A549 (cell line): Measurements from ENCODE around the gene ALDH3B1. TPM values are rescaled to one million over a fixed set of nuclear protein-coding genes. Genes with fewer than 3 reads are reported as not detected.
A peak's percentile ranks its signal among the peaks of the same experiment; 100 is the strongest.

ENCODE experiments used
- ATAC-seq, 2 experiments: fragments of 200-7000 bp in 1 of 2; fragments of >200 bp in 1 of 2; cut with Nextera tagmentation in 1 of 2; cut with Tn5 transposase in 1 of 2; 3 replicates each; pipeline versions ENCODE4 v1.8.0 to v1.9.1; 2018 to 2020; ENCODE audit warnings: mild to moderate bottlenecking in 1 of 2, moderate library complexity in 1 of 2
- CTCF ChIA-PET: fragments of 300-600 bp; sonication (Branson Sonifier 250); formaldehyde crosslinking; extraction: SDS; loops from one replicate; lab custom pipeline; 2021; ENCODE audit warnings: antibody characterized with exemption, inconsistent platforms; lab: Yijun Ruan, JAX
- POLR2A ChIA-PET: fragments of 350-600 bp; formaldehyde crosslinking; extraction: SDS; loops from one replicate; lab custom pipeline; 2021; ENCODE audit warnings: antibody characterized with exemption, inconsistent platforms; lab: Yijun Ruan, JAX
- DNase-seq, 2 experiments: peaks; one replicate each; pipeline versions ENCODE4 v3.0.0 to v3.0.0-alpha.2; 2011 to 2016; ENCODE audit warnings: low read depth in 1 of 2, low spot score in 1 of 2
- FAIRE-seq: peaks from 2 replicates; lab custom pipeline; 2011; peaks lifted over from hg19 to GRCh38; lab: Jason Lieb, UNC
- H3K27ac ChIP-seq, 2 experiments: fragments of >200 bp; sonication (Bioruptor Twin); formaldehyde crosslinking; 3 replicates each; pipeline ENCODE4 v1.5.1; 2016 to 2017
- H3K4me1 ChIP-seq: fragments of >200 bp; sonication (Bioruptor Twin); formaldehyde crosslinking; 3 replicates; pipeline ENCODE4 v1.6.1; 2016
- H3K4me2 ChIP-seq: fragments of >200 bp; sonication (Bioruptor Twin); formaldehyde crosslinking; 3 replicates; pipeline ENCODE4 v1.6.1; 2016
- H3K4me3 ChIP-seq: fragments of >200 bp; sonication (Bioruptor Twin); formaldehyde crosslinking; 3 replicates; pipeline ENCODE4 v1.5.1; 2016
- H3K9me3 ChIP-seq: fragments of >200 bp; sonication (Bioruptor Twin); formaldehyde crosslinking; 3 replicates; pipeline ENCODE4 v1.6.1; 2016
- CHD2 ChIP-seq: fragments of 150-350 bp; IDR thresholded peaks from 2 replicates; pipeline ENCODE4 v1.6.1; 2014; ENCODE audit warnings: low read length; ENCODE audit not compliant: partially characterized antibody
- EHF ChIP-seq: fragments of 250-450 bp; sonication (Bioruptor Pico); IDR thresholded peaks from 2 replicates; pipeline ENCODE4 v1.5.0; 2020; ENCODE audit warnings: mild to moderate bottlenecking
- EP300 ChIP-seq, 2 experiments: fragments of >200 bp; sonication (Bioruptor Twin); formaldehyde crosslinking; IDR thresholded peaks; 2 replicates in 1 of 2; 3 replicates in 1 of 2; pipeline ENCODE4 v1.6.1; 2016 to 2017
- ESRRA ChIP-seq: fragments of 150-350 bp; IDR thresholded peaks from 2 replicates; pipeline ENCODE4 v1.6.1; 2014; ENCODE audit warnings: mild to moderate bottlenecking, low read length, borderline replicate concordance
- FOSB ChIP-seq: fragments of 250-450 bp; sonication (Bioruptor Pico); IDR thresholded peaks from 2 replicates; pipeline ENCODE4 v1.5.0; 2020; ENCODE audit warnings: mild to moderate bottlenecking, moderate library complexity
- GATA3 ChIP-seq: IDR thresholded peaks from 2 replicates; pipeline ENCODE4 v1.6.1; 2012; ENCODE audit warnings: borderline replicate concordance
- HDAC2 ChIP-seq: fragments of 200-600 bp; sonication (generic); IDR thresholded peaks from 2 replicates; pipeline ENCODE4 v1.6.1; 2016
- HES2 ChIP-seq: fragments of >200 bp; sonication (Bioruptor Twin); formaldehyde crosslinking; IDR thresholded peaks from 2 replicates; pipeline ENCODE4 v1.6.1; 2016
- HEYL ChIP-seq: fragments of 250-450 bp; sonication (Bioruptor Pico); IDR thresholded peaks from 2 replicates; pipeline ENCODE4 v1.8.0; 2021; ENCODE audit warnings: mild to moderate bottlenecking, moderate library complexity
- HOXA7 ChIP-seq: fragments of 250-450 bp; sonication (Bioruptor Pico); IDR thresholded peaks from 2 replicates; pipeline ENCODE4 v1.5.0; 2020; ENCODE audit warnings: mild to moderate bottlenecking, moderate library complexity
- HOXB13 ChIP-seq: fragments of 250-450 bp; sonication (Bioruptor Pico); IDR thresholded peaks from 2 replicates; pipeline ENCODE4 v1.5.0; 2020; ENCODE audit warnings: low read depth, mild to moderate bottlenecking, moderate library complexity
- HOXB5 ChIP-seq: fragments of 250-450 bp; sonication (Bioruptor Pico); IDR thresholded peaks from 2 replicates; pipeline ENCODE4 v1.5.0; 2020; ENCODE audit warnings: mild to moderate bottlenecking, moderate library complexity
- JUN ChIP-seq, 2 experiments: fragments of >200 bp; sonication (Bioruptor Twin); formaldehyde crosslinking; IDR thresholded peaks; 2 replicates in 1 of 2; 3 replicates in 1 of 2; pipeline ENCODE4 v1.6.1; 2016 to 2017
- KDM1A ChIP-seq: fragments of 200-600 bp; sonication (generic); IDR thresholded peaks from 2 replicates; pipeline ENCODE4 v1.6.1; 2016; ENCODE audit warnings: low read depth, mild to moderate bottlenecking
- KDM5A ChIP-seq: fragments of 200-600 bp; sonication (generic); IDR thresholded peaks from 2 replicates; pipeline ENCODE4 v1.6.1; 2016; ENCODE audit warnings: antibody characterized with exemption, mild to moderate bottlenecking
- MAFK ChIP-seq: fragments of 450-650 bp; IDR thresholded peaks from 2 replicates; pipeline ENCODE4 v1.6.1; 2014; ENCODE audit not compliant: partially characterized antibody
- NFE2L2 ChIP-seq: fragments of 150-350 bp; conservative IDR thresholded peaks from 2 replicates; pipeline ENCODE4 v1.6.1; 2014; ENCODE audit warnings: low read length
- NPAS2 ChIP-seq: fragments of 250-450 bp; sonication (Bioruptor Pico); IDR thresholded peaks from 2 replicates; pipeline ENCODE4 v1.8.0; 2022; ENCODE audit warnings: mild to moderate bottlenecking, moderate library complexity, borderline replicate concordance
- POLR2A ChIP-seq: IDR thresholded peaks from 2 replicates; pipeline ENCODE4 v1.6.1; 2012; ENCODE audit warnings: mild to moderate bottlenecking, low read length
- RARB ChIP-seq: fragments of 250-450 bp; sonication (Bioruptor Pico); IDR thresholded peaks from 2 replicates; pipeline ENCODE4 v1.8.0; 2021; ENCODE audit warnings: mild to moderate bottlenecking, moderate library complexity
- RNF2 ChIP-seq: fragments of 200-600 bp; sonication (generic); IDR thresholded peaks from 2 replicates; pipeline ENCODE4 v1.6.1; 2016; ENCODE audit warnings: low read depth, mild to moderate bottlenecking, antibody characterized with exemption, moderate library complexity, borderline replicate concordance
- TFCP2L1 ChIP-seq: fragments of 250-450 bp; sonication (Bioruptor Pico); IDR thresholded peaks from 2 replicates; pipeline ENCODE4 v1.5.0; 2021; ENCODE audit warnings: mild to moderate bottlenecking
- TP53 ChIP-seq: fragments of 250-450 bp; sonication (Bioruptor Pico); IDR thresholded peaks from 2 replicates; pipeline ENCODE4 v1.5.0; 2021; ENCODE audit warnings: mild to moderate bottlenecking, moderate library complexity
- ZFP36 ChIP-seq: fragments of 450-650 bp; IDR thresholded peaks from 2 replicates; pipeline ENCODE4 v1.6.1; 2014; ENCODE audit warnings: borderline replicate concordance; ENCODE audit not compliant: partially characterized antibody
- ZNF302 ChIP-seq: fragments of 250-450 bp; sonication (Bioruptor Pico); IDR thresholded peaks from 2 replicates; pipeline ENCODE4 v1.9.0; 2021; ENCODE audit warnings: inconsistent platforms, mild to moderate bottlenecking, moderate library complexity
- ZSCAN20 ChIP-seq: fragments of 250-450 bp; sonication (Bioruptor Pico); IDR thresholded peaks from 2 replicates; pipeline ENCODE4 v1.8.0; 2022; ENCODE audit warnings: mild to moderate bottlenecking, moderate library complexity
- WGBS: methylation state at CpG from one replicate; pipeline ENCODE4 v1.1.6; 2017; ENCODE audit errors: missing lambda C conversion rate; 5-methylcytosine and 5-hydroxymethylcytosine counted together
- polyA plus RNA-seq, 4 experiments: library from polyadenylated mRNA; depleted of rRNA in 3 of 4; stranded (reverse); fragments of >200 nt; fragmentation: RNase III in 1 of 4; extraction: RNeasy Plus Mini Kit Qiagen cat#74134 plus additional on column Dnase treatment in 1 of 4; gene quantifications; 2 replicates in 3 of 4; 3 replicates in 1 of 4; pipeline ENCODE4 v1.2.3, GENCODE V29; 2011 to 2017
- TF ChIP-seq, protein P1 (sequence below): fragments of >200 bp; sonication (Bioruptor Twin); formaldehyde crosslinking; IDR thresholded peaks from 3 replicates; pipeline ENCODE4 v1.5.1; 2016
- TF ChIP-seq, protein P2 (sequence below): fragments of 450-650 bp; IDR thresholded peaks from 2 replicates; pipeline ENCODE4 v1.6.1; 2014; ENCODE audit warnings: antibody characterized with exemption
- TF ChIP-seq, protein P3 (sequence below): fragments of 250-450 bp; sonication (Bioruptor Pico); IDR thresholded peaks from 2 replicates; pipeline ENCODE4 v1.5.0; 2021; ENCODE audit warnings: mild to moderate bottlenecking, moderate library complexity, borderline replicate concordance
- TF ChIP-seq, protein P4 (sequence below): IDR thresholded peaks from 2 replicates; pipeline ENCODE4 v1.6.1; 2012

The ALDH3B1 gene
- polyA plus RNA-seq, 2 of the 4 experiments (the other 2 are of a cell fraction), result 93.7 to 130 TPM

DNA sequence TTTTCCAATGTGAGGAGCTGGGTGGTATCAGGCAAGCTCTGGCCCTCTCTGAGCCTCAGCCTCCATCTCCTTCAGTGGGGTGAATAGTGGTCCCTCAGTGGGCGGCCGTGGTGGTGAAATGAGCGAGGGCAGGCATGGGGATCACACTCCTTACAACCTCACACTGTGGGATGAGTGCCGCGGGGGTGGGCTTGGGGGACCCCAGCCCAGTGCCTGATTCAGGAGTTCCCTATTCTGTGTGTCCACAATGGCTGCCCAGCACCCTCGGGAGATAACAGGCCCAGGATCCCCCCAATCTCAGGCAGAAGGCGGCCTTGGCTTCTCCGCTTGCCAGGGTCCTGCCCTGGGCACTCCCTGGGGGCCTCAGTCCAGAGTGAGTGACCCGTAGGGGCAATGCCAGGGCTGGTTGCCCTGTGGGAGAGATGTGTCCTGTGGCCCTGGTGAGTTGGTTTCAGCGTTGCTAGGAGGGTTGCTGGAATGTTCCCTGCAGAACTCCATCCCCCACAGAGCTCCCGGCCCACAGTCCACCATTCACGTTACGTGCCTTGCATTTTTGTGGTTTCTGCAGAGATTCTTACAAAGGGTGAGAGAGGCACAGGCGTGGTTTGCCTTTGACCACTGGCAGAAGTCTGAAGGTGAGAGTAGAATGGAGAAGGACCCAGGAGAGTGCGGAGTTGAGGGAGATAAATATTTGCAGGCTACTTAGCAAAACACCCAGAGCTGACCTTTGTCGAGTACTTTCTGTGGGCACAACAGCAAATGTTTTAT is 2.9 kb downstream of the ALDH3B1 start (continued):
- TF ChIP-seq JUN (IDR thresholded peaks at IDR 0.05) (peak; percentile 61 to 68; a peak in 2 of 5 replicates), HES2 (no peak), MAFK (peak; percentile 1), NFE2L2 (0 out of 2 replicates have a peak, but pooled peaks have one; percentile 4), HOXB5 (CRISPR knock-in tag) (peak; percentile 81), KDM5A (no peak), HEYL (CRISPR knock-in tag) (peak; percentile 15), EP300 (IDR thresholded peaks at IDR 0.05) (peak; percentile 66 to 90; a peak in 4 of 5 replicates), TP53 (CRISPR knock-in tag) (peak; percentile 31; the same call in 1 of the 2 replicates), ZFP36 (peak; percentile 81), HOXA7 (CRISPR knock-in tag) (0 out of 2 replicates have a peak, but pooled peaks have one; percentile 19), CHD2 (peak; percentile 50), ZSCAN20 (no peak; the same call in 1 of the 2 replicates), ESRRA (peak; percentile 40)
- TF ChIP-seq, protein P1, sequence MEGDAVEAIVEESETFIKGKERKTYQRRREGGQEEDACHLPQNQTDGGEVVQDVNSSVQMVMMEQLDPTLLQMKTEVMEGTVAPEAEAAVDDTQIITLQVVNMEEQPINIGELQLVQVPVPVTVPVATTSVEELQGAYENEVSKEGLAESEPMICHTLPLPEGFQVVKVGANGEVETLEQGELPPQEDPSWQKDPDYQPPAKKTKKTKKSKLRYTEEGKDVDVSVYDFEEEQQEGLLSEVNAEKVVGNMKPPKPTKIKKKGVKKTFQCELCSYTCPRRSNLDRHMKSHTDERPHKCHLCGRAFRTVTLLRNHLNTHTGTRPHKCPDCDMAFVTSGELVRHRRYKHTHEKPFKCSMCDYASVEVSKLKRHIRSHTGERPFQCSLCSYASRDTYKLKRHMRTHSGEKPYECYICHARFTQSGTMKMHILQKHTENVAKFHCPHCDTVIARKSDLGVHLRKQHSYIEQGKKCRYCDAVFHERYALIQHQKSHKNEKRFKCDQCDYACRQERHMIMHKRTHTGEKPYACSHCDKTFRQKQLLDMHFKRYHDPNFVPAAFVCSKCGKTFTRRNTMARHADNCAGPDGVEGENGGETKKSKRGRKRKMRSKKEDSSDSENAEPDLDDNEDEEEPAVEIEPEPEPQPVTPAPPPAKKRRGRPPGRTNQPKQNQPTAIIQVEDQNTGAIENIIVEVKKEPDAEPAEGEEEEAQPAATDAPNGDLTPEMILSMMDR, result no peak
- TF ChIP-seq, protein P2, sequence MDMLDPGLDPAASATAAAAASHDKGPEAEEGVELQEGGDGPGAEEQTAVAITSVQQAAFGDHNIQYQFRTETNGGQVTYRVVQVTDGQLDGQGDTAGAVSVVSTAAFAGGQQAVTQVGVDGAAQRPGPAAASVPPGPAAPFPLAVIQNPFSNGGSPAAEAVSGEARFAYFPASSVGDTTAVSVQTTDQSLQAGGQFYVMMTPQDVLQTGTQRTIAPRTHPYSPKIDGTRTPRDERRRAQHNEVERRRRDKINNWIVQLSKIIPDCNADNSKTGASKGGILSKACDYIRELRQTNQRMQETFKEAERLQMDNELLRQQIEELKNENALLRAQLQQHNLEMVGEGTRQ, result no peak
- TF ChIP-seq, all 56 proteins: peak for 24

DNA sequence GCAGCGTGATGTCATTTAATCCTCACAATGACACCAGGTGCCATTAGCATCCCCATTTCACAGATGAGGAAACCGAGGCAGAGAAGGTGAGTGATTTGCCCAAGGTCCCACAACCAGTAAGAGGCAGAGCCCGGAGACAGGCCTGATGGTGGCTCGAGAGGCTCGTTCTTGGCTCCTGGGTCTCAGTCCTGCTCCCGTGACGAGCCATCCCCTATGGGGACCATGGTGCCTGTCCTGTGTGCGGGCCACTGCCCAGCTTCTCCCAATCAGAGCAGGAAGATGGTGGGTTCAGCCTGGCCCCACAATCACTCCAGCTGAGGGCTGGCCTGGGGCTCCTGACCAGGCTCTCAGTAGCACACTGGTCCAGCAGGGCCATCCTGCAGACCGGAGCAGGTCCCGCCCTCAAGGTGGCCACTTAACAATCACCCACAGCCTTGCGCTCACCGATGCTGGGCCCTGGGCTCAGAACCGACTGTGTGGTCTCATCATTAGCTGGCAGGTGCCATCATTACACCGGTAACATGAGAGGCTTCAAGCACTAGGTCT is 3.6 kb downstream of the ALDH3B1 start:
- DNase-seq (no peak), FAIRE-seq (no peak), ATAC-seq (peak; percentile 2 to 3)
- Histone ChIP-seq H3K4me3 (peak overlapping the region; percentile 8; the same call in 1 of the 3 replicates), H3K27ac (peak overlapping the region; percentile 99 to 100), H3K9me3 (no peaks in the 10 kb centered on the region), H3K4me1 (peaks cover 83% of the 10 kb centered on the region), H3K4me2 (peak overlapping the region; percentile 96)
- CTCF ChIA-PET, result interaction anchor here (0.9 to 3.9 kb wide), 7 partner anchors 8 to 195 kb away, joined by 3 to 23 read pairs (median 4); partner anchors contain the start of gene UNC93B1
- 15% methylated on average over 9 of the region's 14 CpGs for WGBS
- POLR2A ChIA-PET, result interaction anchor here (0.8 to 3.8 kb wide), 10 partner anchors 8 to 29 kb away, joined by 3 to 37 read pairs (median 6); partner anchors contain the start of genes NDUFS8 and UNC93B1
- TF ChIP-seq ZNF302 (CRISPR knock-in tag), result peak; percentile 75
- peak; percentile 99 for TF ChIP-seq KDM1A
- peak; percentile 94 for TF ChIP-seq HOXB13 (CRISPR knock-in tag)
- peak; percentile 81 for TF ChIP-seq HDAC2
- TF ChIP-seq FOSB (CRISPR knock-in tag), result peak; percentile 81
- 0 out of 2 replicates have a peak, but pooled peaks have one; percentile 22 for TF ChIP-seq RARB (CRISPR knock-in tag)
- TF ChIP-seq ZFP36, result peak; percentile 65
- TF ChIP-seq TP53 (CRISPR knock-in tag), result no peak; the same call in 1 of the 2 replicates
- TF ChIP-seq RNF2, result no peak
- no peak for TF ChIP-seq GATA3
- peak; percentile 16; the same call in 1 of the 2 replicates for TF ChIP-seq POLR2A
- TF ChIP-seq, protein P3, sequence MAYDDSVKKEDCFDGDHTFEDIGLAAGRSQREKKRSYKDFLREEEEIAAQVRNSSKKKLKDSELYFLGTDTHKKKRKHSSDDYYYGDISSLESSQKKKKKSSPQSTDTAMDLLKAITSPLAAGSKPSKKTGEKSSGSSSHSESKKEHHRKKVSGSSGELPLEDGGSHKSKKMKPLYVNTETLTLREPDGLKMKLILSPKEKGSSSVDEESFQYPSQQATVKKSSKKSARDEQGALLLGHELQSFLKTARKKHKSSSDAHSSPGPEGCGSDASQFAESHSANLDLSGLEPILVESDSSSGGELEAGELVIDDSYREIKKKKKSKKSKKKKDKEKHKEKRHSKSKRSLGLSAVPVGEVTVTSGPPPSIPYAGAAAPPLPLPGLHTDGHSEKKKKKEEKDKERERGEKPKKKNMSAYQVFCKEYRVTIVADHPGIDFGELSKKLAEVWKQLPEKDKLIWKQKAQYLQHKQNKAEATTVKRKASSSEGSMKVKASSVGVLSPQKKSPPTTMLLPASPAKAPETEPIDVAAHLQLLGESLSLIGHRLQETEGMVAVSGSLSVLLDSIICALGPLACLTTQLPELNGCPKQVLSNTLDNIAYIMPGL (CRISPR knock-in tag), result peak; percentile 71; the same call in 1 of the 2 replicates
- TF ChIP-seq, protein P2, result no peak
- peak; percentile 71; the same call in 1 of the 2 replicates for TF ChIP-seq TFCP2L1
- TF ChIP-seq ZSCAN20, result 0 out of 2 replicates have a peak, but pooled peaks have one; percentile 55
- peak; percentile 82 for TF ChIP-seq EHF (CRISPR knock-in tag)
- peak; percentile 54; the same call in 1 of the 2 replicates for TF ChIP-seq NPAS2 (CRISPR knock-in tag)
- TF ChIP-seq, protein P4, sequence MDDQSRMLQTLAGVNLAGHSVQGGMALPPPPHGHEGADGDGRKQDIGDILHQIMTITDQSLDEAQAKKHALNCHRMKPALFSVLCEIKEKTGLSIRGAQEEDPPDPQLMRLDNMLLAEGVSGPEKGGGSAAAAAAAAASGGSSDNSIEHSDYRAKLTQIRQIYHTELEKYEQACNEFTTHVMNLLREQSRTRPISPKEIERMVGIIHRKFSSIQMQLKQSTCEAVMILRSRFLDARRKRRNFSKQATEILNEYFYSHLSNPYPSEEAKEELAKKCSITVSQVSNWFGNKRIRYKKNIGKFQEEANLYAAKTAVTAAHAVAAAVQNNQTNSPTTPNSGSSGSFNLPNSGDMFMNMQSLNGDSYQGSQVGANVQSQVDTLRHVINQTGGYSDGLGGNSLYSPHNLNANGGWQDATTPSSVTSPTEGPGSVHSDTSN, result no peak
- peak; percentile 24; the same call in 1 of the 2 replicates for TF ChIP-seq ESRRA
- TF ChIP-seq HOXB5 (CRISPR knock-in tag), result peak; percentile 52
